Measurements from ENCODE around the gene HNRNPUL1.

The HNRNPUL1 gene

GRCh38 chr19:41249707-41250423 is 14.3 kb upstream of the HNRNPUL1 start:
- no peak overlapping the region for H3K4me3 ChIP-seq
- no peaks in the 10 kb centered on the region for H3K9me3 ChIP-seq
- no peak overlapping the region for H3K9ac ChIP-seq
- TF ChIP-seq Cebpa-rat (IDR thresholded peaks at IDR 0.05), result no peak
- H3K27me3 ChIP-seq, result no peaks in the 10 kb centered on the region
- no peak overlapping the region for H3K4me2 ChIP-seq
- H3K27ac ChIP-seq, result no peak overlapping the region
- H3K36me3 ChIP-seq, result no peaks in the 10 kb centered on the region
- no peaks in the 10 kb centered on the region for H3K4me1 ChIP-seq
- no peaks in the 10 kb centered on the region for H4K20me1 ChIP-seq

DNA sequence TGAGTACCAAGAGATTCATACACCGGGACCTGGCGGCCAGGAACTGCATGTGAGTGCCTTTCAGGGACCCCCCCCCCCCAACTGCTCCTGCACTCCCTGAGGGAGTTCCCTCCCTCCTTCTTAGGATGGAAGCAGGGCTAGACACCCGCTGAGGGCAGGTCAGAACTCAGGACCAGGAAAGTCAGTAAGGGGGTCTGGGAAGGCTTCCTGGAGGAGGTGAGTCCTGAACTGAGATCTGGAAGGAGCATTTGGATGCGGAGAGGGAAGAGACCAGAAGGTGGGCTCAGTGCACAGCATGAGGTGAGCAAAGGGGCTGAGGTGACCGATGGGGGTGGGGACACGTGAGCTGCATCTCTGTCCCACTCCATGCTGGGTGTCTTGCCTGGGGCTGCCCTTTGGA is 10.5 kb upstream of the HNRNPUL1 start:
- Histone ChIP-seq H3K4me2 (no peak overlapping the region), H3K27ac (no peak overlapping the region), H4K20me1 (no peaks in the 10 kb centered on the region), H3K4me3 (no peak overlapping the region), H3K9me3 (no peaks in the 10 kb centered on the region), H3K4me1 (no peaks in the 10 kb centered on the region), H3K36me3 (no peaks in the 10 kb centered on the region), H3K9ac (no peak overlapping the region), H3K27me3 (no peaks in the 10 kb centered on the region)
- no peak for TF ChIP-seq Cebpa-rat (IDR thresholded peaks at IDR 0.05)

DNA sequence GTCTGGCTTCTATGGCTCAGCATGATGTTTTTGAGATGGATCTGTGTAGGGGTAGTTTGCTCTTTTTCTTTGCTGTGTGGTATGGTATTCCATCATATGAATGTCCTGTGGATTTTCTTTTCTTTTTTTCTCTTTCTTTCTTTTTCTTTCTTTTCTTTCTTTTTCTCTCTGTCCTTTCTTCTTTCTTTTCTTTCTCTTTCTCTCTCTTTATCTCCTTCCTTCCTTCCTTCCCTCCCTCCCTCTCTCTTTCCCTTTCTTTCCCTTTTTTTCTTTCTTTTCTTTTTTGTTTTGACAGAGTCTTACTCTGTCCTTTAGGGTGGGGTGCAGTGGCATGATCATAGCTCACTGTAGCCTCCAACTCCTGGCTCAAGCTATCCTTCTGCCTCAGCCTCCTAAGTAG is 9.0 kb upstream of the HNRNPUL1 start:
- Histone ChIP-seq H3K27me3 (no peaks in the 10 kb centered on the region), H3K36me3 (no peaks in the 10 kb centered on the region), H4K20me1 (no peaks in the 10 kb centered on the region), H3K4me3 (no peak overlapping the region), H3K4me2 (no peak overlapping the region), H3K27ac (no peak overlapping the region), H3K9ac (no peak overlapping the region), H3K9me3 (no peaks in the 10 kb centered on the region), H3K4me1 (no peaks in the 10 kb centered on the region)
- no peak for TF ChIP-seq Cebpa-rat (IDR thresholded peaks at IDR 0.05)

DNA sequence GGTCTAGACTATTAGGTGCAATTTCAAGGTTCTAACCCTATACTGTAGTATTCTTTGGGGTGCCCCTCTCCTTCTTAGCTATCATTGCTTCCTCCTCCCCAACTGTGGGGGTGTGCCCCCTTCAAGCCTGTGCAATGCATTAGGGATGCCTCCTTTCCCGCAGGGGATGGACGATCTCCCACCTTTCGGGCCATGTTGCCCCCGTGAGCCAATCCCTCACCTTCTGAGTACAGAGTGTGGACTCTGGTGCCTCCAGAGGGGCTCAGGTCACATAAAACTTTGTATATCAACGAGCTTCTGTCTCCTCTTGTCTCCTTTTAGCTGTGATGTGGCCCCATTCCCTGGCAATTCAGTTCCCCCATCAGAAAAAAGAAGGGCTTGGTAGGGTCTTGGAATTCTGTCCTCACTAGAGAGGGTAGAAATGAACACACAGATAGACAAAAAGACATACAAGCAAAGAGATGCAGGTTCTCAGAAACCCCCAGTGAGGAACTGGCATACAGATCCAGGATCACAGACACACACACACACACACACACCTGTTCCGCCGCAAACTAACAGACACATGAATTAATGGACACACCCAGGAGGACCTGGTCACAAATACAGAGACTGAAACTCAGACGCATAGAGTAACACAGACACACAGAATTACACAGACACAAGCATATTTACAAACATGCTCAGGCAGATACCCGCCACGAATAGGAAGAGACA is 2.5 kb upstream of the HNRNPUL1 start:
- H3K9ac ChIP-seq, result peak overlapping the region; percentile 98
- H4K20me1 ChIP-seq, result peaks cover 13% of the 10 kb centered on the region
- peak overlapping the region; percentile 89 for H3K4me2 ChIP-seq
- H3K36me3 ChIP-seq, result peaks cover 1% of the 10 kb centered on the region; the same call in 1 of the 2 replicates
- H3K4me1 ChIP-seq, result peaks cover 20% of the 10 kb centered on the region
- no peaks in the 10 kb centered on the region for H3K9me3 ChIP-seq
- no peak for TF ChIP-seq Cebpa-rat (IDR thresholded peaks at IDR 0.05)
- H3K4me3 ChIP-seq, result peak overlapping the region; percentile 86
- no peaks in the 10 kb centered on the region for H3K27me3 ChIP-seq
- H3K27ac ChIP-seq, result peak overlapping the region; percentile 23; the same call in 1 of the 2 replicates

DNA sequence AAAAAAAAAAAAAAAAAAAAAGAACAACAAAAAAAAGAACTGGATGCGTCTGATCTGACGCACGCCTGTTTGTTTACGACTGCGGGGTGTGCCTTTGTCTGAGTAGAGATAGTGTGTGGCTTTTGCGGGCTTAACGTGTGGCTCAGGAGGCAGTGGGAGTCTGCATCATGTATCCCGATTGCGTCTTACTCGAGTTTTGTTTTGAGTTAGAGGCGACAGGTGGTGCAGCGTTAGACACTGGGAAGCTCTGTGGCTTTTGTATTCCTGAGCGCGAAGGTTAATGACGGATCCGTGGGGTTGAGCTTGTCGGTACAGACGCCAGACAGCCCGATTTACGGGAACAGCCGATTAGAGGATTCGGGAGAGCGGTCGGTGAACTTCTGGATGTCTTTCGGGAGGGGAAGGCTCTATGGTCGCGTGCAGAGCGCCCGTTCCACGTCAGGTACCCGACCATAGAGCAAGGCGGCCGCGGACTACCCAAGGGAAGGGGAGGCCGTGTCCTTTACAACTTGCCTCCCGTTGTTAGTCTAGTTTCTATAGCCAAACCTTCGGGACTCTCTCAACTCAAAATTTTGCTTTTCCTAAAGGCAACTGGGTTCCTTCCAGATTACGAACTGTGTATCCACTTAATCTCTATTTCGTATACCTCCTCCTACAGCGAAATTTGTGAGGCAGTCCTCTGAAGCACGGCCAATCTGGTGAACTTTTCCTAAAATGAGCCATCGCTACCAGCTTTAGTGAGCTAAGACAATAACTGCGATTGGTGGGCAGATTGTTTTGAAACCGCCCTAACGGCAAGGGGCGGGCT is 926 bp upstream of the HNRNPUL1 start:
- peak overlapping the region; percentile 89 for H3K4me2 ChIP-seq
- H3K27ac ChIP-seq, result peak overlapping the region; percentile 97
- peak overlapping the region; percentile 86 for H3K4me3 ChIP-seq
- peaks cover 29% of the 10 kb centered on the region for H4K20me1 ChIP-seq
- H3K4me1 ChIP-seq, result peaks cover 34% of the 10 kb centered on the region
- peaks cover 17% of the 10 kb centered on the region for H3K36me3 ChIP-seq
- H3K9me3 ChIP-seq, result no peaks in the 10 kb centered on the region
- no peaks in the 10 kb centered on the region for H3K27me3 ChIP-seq
- H3K9ac ChIP-seq, result peak overlapping the region; percentile 98
- no peak; the same call in 1 of the 2 replicates for TF ChIP-seq Cebpa-rat (IDR thresholded peaks at IDR 0.05)

DNA sequence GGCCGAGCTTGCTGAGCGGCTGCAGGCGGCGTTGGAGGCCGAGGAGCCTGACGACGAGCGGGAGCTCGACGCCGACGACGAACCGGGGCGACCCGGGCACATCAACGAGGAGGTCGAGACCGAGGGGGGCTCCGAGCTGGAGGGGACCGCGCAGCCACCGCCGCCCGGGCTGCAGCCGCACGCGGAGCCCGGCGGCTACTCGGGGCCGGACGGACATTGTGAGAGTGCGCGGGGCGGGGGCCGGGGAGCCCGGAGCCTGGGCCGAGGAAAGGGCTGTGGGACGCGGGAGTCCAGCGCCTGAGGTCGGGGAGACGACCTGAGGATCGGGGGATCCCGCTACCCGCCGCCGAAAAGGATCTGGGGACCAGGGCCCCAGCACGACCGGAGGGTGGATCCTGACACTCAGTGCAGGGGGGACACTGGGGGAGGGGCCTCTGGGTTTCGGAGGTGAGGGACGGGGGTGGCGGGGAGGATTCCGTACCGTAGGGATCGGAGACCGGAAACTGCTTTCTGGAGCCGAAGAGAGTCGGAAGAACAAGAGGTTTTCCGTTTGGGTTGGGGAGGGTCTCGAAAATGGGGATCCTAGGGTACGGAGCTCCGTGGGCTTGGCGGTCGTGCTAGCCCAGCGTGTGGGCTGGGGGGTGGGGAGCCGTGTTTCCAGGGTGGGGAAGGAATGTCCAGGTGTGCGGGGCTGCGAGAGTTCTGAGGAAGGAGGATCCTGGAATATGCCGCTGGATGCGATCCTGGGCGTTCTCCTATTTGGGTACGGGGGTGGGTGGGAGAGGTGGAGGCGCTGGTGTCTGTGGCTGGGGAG is 616 bp downstream of the HNRNPUL1 start:
- Histone ChIP-seq H3K9ac (peak overlapping the region; percentile 100), H3K27ac (peak overlapping the region; percentile 100), H4K20me1 (peaks cover 44% of the 10 kb centered on the region), H3K4me3 (peak overlapping the region; percentile 83), H3K9me3 (no peaks in the 10 kb centered on the region), H3K4me1 (peaks cover 34% of the 10 kb centered on the region), H3K36me3 (peaks cover 33% of the 10 kb centered on the region), H3K27me3 (no peaks in the 10 kb centered on the region), H3K4me2 (peak overlapping the region; percentile 92)
- no peak for TF ChIP-seq Cebpa-rat (IDR thresholded peaks at IDR 0.05)

- TF ChIP-seq Cebpa-rat (IDR thresholded peaks at IDR 0.05), result no peak
- peaks cover 52% of the 10 kb centered on the region for H4K20me1 ChIP-seq
- peak overlapping the region; percentile 92 for H3K4me2 ChIP-seq
- H3K27ac ChIP-seq, result peak overlapping the region; percentile 100
- peak overlapping the region; percentile 83 for H3K4me3 ChIP-seq
- H3K4me1 ChIP-seq, result peaks cover 34% of the 10 kb centered on the region
- peaks cover 41% of the 10 kb centered on the region for H3K36me3 ChIP-seq
- peak overlapping the region; percentile 100 for H3K9ac ChIP-seq
- H3K9me3 ChIP-seq, result no peaks in the 10 kb centered on the region
- no peaks in the 10 kb centered on the region for H3K27me3 ChIP-seq
These were observed 1.4 kb downstream of the HNRNPUL1 start for GRCh38 chr19:41265395-41266153.

DNA sequence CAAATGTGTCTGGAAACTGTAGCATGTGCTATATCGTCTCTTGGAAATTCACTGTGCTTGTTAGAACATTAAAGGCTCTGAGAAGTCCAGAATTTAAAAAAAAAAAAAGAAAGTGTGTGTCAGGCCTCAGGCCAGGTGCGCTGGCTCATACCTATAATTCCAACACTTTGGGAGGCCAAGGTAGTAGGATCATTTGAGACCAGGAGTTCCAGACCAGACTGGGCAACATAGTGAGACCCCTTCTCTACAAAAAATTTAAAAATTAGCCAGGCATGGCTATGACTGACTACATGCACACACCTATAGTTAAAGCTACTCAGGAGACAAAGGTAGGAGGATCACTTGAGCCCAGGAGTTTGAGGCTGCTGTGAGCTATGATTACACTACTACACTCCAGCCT is 4.9 kb downstream of the HNRNPUL1 start:
- Histone ChIP-seq H3K4me2 (no peak overlapping the region), H3K9me3 (no peaks in the 10 kb centered on the region), H3K27ac (no peak overlapping the region), H4K20me1 (peaks cover 87% of the 10 kb centered on the region), H3K4me1 (peaks cover 25% of the 10 kb centered on the region), H3K36me3 (peaks cover 75% of the 10 kb centered on the region), H3K27me3 (no peaks in the 10 kb centered on the region), H3K9ac (no peak overlapping the region), H3K4me3 (no peak overlapping the region)
- no peak for TF ChIP-seq Cebpa-rat (IDR thresholded peaks at IDR 0.05)
